ENCODE results near the gene EML3.

- TF ChIP-seq POLR2A (IDR thresholded peaks at IDR 0.05; ENCODE audit: low read depth, low read length) (peak; percentile 33; the same call in 1 of the 2 replicates), TAF1 (IDR thresholded peaks at IDR 0.05; ENCODE audit: borderline replicate concordance, low read depth, low read length) (no peak)
These were observed 13.4 kb downstream of the EML3 start for GRCh38 chr11:62599069-62599696.

Data from GM12892 (cell line).